HepG2 (cell line): ENCODE data around the gene IPO8. TPM values are rescaled to one million over a fixed set of nuclear protein-coding genes. Genes with fewer than 3 reads are reported as not detected.

Experiments used
- ATAC-seq: fragments of 200-7000 bp; cut with Tn5 transposase; 3 replicates; pipeline ENCODE4 v1.9.1; 2020; ENCODE audit warnings: mild to moderate bottlenecking, moderate library complexity
- BruUV-seq: library from RNA; stranded (reverse); fragments of 400-500 nt; replicated peaks from 2 replicates; lab custom pipeline; 2021; lab: Mats Ljungman, UMichigan
- CTCF ChIA-PET: fragments of 300-600 bp; formaldehyde crosslinking; extraction: SDS; loops from one replicate; lab custom pipeline; 2021; ENCODE audit warnings: low total read pairs, inconsistent platforms, low intra/inter-chr PET ratio; lab: Yijun Ruan, JAX
- POLR2A ChIA-PET: fragments of 350-600 bp; sonication (Branson Sonifier 250); formaldehyde crosslinking; loops from one replicate; lab custom pipeline; 2020; ENCODE audit warnings: antibody characterized with exemption, inconsistent platforms; lab: Yijun Ruan, JAX
- DNase-seq: peaks from one replicate; pipeline ENCODE4 v3.0.0-alpha.2; 2015; ENCODE audit warnings: low spot score
- FAIRE-seq: peaks from 3 replicates; lab custom pipeline; 2011; peaks lifted over from hg19 to GRCh38; lab: Jason Lieb, UNC
- H2AFZ ChIP-seq: one replicate; pipeline ENCODE4 v1.6.1; 2011; ENCODE audit warnings: low read length, inconsistent platforms
- H3K27ac ChIP-seq: fragments of 300-600 bp; 3 replicates; pipeline ENCODE4 v1.8.0; 2011; ENCODE audit warnings: mixed run types, mild to moderate bottlenecking, mixed read lengths, low read length, inconsistent platforms; ENCODE audit not compliant: insufficient read depth; ENCODE audit errors: extremely low read length
- H3K27me3 ChIP-seq, 2 experiments: fragments of 200-600 bp in 1 of 2; 2 replicates in 1 of 2; 3 replicates in 1 of 2; pipeline versions ENCODE4 v1.6.0 to v1.8.0; 2011; ENCODE audit warnings: low read length in 2 of 2, mild to moderate bottlenecking in 2 of 2, moderate library complexity in 2 of 2, inconsistent platforms in 1 of 2; ENCODE audit not compliant: insufficient read depth in 2 of 2, control insufficient read depth in 1 of 2
- H3K36me3 ChIP-seq, 2 experiments: fragments of 200-600 bp in 1 of 2; replicated peaks in 1 of 2; 2 replicates in 1 of 2; 3 replicates in 1 of 2; pipeline versions ENCODE4 v1.5.1 to v1.8.0; 2011; ENCODE audit warnings: low read length in 2 of 2, inconsistent platforms in 1 of 2; ENCODE audit not compliant: insufficient read depth in 2 of 2, control insufficient read depth in 1 of 2
- H3K4me1 ChIP-seq: 2 replicates; pipeline ENCODE4 v1.5.1; 2012; ENCODE audit warnings: low read length, inconsistent platforms; ENCODE audit not compliant: insufficient read depth
- H3K4me2 ChIP-seq: 2 replicates; pipeline ENCODE4 v1.6.0; 2011; ENCODE audit warnings: low read depth, low read length, inconsistent platforms
- H3K4me3 ChIP-seq, 3 experiments: fragments of 200-600 bp in 1 of 3; sonication (generic), shearing (Covaris generic) in 1 of 3; replicated peaks in 1 of 3; 2 replicates each; pipeline ENCODE4 v1.5.1; 2011 to 2016; ENCODE audit warnings: low read length in 3 of 3, inconsistent platforms in 2 of 3, low read depth in 2 of 3, mild to moderate bottlenecking in 2 of 3, control low read depth in 1 of 3, mixed read lengths in 1 of 3; ENCODE audit not compliant: insufficient read depth in 1 of 3
- H3K79me2 ChIP-seq: one replicate; pipeline ENCODE4 v1.6.1; 2011; ENCODE audit warnings: low read length, inconsistent platforms; ENCODE audit not compliant: insufficient read depth
- H3K9ac ChIP-seq: 2 replicates; pipeline ENCODE4 v1.6.0; 2011; ENCODE audit warnings: mild to moderate bottlenecking, low read depth, low read length, inconsistent platforms; ENCODE audit not compliant: insufficient read depth
- H3K9me3 ChIP-seq: 2 replicates; pipeline ENCODE4 v1.5.1; 2012; ENCODE audit warnings: mild to moderate bottlenecking, low read length
- H4K20me1 ChIP-seq: 2 replicates; pipeline ENCODE4 v1.6.0; 2011; ENCODE audit warnings: inconsistent platforms, mild to moderate bottlenecking, low read length, moderate library complexity; ENCODE audit not compliant: insufficient read depth
- MAFF ChIP-seq: IDR thresholded peaks from 2 replicates; pipeline ENCODE4 v1.6.1; 2011; ENCODE audit warnings: low read depth, low read length, improper control_type of control experiment
- MAFK ChIP-seq, 2 experiments: IDR thresholded peaks in 1 of 2; conservative IDR thresholded peaks in 1 of 2; 2 replicates each; pipeline ENCODE4 v1.6.1; 2011; ENCODE audit warnings: improper control_type of control experiment in 2 of 2, low read length in 2 of 2
- STAG1 ChIP-seq: sonication (generic); formaldehyde crosslinking; IDR thresholded peaks from 2 replicates; pipeline ENCODE4 v1.4.0; 2020; ENCODE audit warnings: missing genetic modification reagents
- ZNF3 ChIP-seq: IDR thresholded peaks from 2 replicates; pipeline ENCODE4 v1.7.0; 2017; ENCODE audit warnings: inconsistent platforms
- WGBS: methylation state at CpG from one replicate; pipeline ENCODE4 v1.1.6; 2017; ENCODE audit warnings: low lambda C conversion rate; 5-methylcytosine and 5-hydroxymethylcytosine counted together
- in situ Hi-C: cut with HindIII; loops from 2 replicates; pipeline ENCODE4 v1.10.0; 2017; ENCODE audit warnings: low pct_unique_long_range_greater_than_20kb; ENCODE audit not compliant: extremely low pct_ligation_motif_present
- intact Hi-C: fragments of 100-400 bp; cut with micrococcal nuclease; formaldehyde crosslinking; loops from one replicate; pipeline ENCODE4 v1.10.0; 2022; ENCODE audit not compliant: unreplicated experiment
- polyA plus RNA-seq, 8 experiments: library from polyadenylated mRNA; depleted of rRNA in 3 of 8; stranded (reverse) in 7 of 8; unstranded in 1 of 8; fragments of >200 nt; fragmentation: Illumina TruSeq in 4 of 8; extraction: Trizol in 4 of 8; gene quantifications; 2 replicates each; pipeline versions ENCODE4 v1.2.1 to v1.2.3, GENCODE V29; 2011 to 2016; ENCODE audit warnings: low read depth in 4 of 8, missing spikeins in 1 of 8, mixed read lengths in 1 of 8; ENCODE audit not compliant: insufficient read depth in 1 of 8
- total RNA-seq, 5 experiments: library from RNA; depleted of rRNA; stranded (reverse); fragments of >200 nt; fragmentation: Illumina TruSeq; extraction: Trizol; gene quantifications; 2 replicates each; pipeline ENCODE4 v1.2.3, GENCODE V29; 2016; ENCODE audit warnings: low read depth in 1 of 5
- TF ChIP-seq, protein P1 (sequence below): sonication (generic); formaldehyde crosslinking; IDR thresholded peaks from 2 replicates; pipeline ENCODE4 v1.8.0; 2023; ENCODE audit warnings: mild to moderate bottlenecking, missing genetic modification reagents
- TF ChIP-seq, protein P2 (sequence below): IDR thresholded peaks from 2 replicates; pipeline ENCODE4 v1.6.1; 2016

Gene IPO8
- total and polyA plus RNA-seq, 2 of the 13 experiments (the other 11 are each of a cell fraction or from before 2014, with no cell fraction given): 6.3 to 21.8 TPM

DNA sequence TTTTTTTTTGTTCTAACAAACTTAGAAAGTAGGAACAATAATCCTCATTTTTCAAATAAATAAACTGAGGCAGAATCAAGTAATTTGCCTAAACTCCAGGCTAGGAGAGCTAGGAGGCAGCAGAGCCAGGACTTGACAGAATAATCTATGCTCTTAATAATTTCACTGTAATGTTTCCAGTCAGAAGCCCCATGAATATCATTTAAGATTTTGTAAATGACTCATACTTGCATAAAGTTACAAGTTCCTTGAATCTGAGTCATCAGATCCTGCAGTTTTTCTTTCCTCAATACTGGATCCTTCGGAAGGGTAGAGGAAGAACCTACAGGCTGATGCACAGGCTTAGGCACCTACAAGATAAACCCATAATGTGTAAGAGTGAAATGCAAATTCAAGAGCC, 30.1 kb upstream of the IPO8 start (continued):
- TF ChIP-seq, protein P1, sequence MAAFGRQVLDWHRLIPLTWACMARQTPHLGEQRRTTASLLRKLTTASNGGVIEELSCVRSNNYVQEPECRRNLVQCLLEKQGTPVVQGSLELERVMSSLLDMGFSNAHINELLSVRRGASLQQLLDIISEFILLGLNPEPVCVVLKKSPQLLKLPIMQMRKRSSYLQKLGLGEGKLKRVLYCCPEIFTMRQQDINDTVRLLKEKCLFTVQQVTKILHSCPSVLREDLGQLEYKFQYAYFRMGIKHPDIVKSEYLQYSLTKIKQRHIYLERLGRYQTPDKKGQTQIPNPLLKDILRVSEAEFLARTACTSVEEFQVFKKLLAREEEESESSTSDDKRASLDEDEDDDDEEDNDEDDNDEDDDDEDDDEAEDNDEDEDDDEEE: no peak
- no peak for TF ChIP-seq ZNF3
- TF ChIP-seq, protein P2, sequence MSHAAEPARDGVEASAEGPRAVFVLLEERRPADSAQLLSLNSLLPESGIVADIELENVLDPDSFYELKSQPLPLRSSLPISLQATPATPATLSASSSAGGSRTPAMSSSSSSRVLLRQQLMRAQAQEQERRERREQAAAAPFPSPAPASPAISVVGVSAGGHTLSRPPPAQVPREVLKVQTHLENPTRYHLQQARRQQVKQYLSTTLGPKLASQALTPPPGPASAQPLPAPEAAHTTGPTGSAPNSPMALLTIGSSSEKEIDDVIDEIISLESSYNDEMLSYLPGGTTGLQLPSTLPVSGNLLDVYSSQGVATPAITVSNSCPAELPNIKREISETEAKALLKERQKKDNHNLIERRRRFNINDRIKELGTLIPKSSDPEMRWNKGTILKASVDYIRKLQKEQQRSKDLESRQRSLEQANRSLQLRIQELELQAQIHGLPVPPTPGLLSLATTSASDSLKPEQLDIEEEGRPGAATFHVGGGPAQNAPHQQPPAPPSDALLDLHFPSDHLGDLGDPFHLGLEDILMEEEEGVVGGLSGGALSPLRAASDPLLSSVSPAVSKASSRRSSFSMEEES (CRISPR knock-in tag): no peak

DNA sequence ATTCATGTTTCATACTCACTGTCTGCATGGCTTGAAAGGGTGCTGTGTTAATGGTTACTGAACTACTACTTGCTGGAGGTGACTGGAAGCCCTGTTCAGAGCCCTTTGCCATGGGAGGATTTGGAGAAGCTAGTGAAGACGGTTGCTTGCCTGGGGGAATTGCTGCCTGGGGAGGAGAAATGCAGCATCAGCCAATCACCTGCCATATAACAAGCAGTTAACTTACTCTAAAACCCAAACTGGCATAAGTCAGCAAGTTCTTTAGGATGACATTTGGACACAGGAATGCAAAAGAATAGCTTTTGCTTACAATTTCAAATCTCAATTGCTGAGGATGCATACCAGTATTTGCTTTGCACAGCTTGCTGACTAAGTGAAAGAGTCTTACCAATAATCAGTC, 23.4 kb upstream of the IPO8 start:
- Histone ChIP-seq H3K9ac (no peak overlapping the region), H3K4me3 (no peak overlapping the region), H3K36me3 (peaks cover 7 to 66% of the 10 kb centered on the region in 2 experiments), H3K9me3 (no peaks in the 10 kb centered on the region), H4K20me1 (no peaks in the 10 kb centered on the region), H3K4me1 (no peaks in the 10 kb centered on the region), H3K4me2 (no peak overlapping the region), H3K79me2 (no peaks in the 10 kb centered on the region), H3K27ac (no peak overlapping the region), H3K27me3 (no peaks in the 10 kb centered on the region; a peak in 1 of 5 replicates), H2AFZ (no peak overlapping the region)
- intact Hi-C loops (no loop called here), in situ Hi-C loops (no loop called here)
- ChIA-PET POLR2A (no interaction called here), CTCF (no interaction called here)
- BruUV-seq: no TSS peak
- DNase-seq (no peak), FAIRE-seq (no peak), ATAC-seq (no peak)
- WGBS: 83% methylated on average over 1 of the region's 1 CpG
- 0 out of 4 replicates have a peak, but pooled peaks of 1 of the 2 experiments have one; percentile 3 for TF ChIP-seq MAFK (conservative IDR thresholded peaks at IDR 0.05 in 1 of 2, IDR thresholded peaks at IDR 0.05 in 1 of 2; ENCODE audit: low read length in 2 of 2)
- 0 out of 2 replicates have a peak, but pooled peaks have one; percentile 2 for TF ChIP-seq MAFF
- no peak for TF ChIP-seq STAG1
